Naive thymus-derived CD4-positive, alpha-beta T cell (primary cell): Measurements from ENCODE around the gene PDZRN4. TPM values are rescaled to one million over a fixed set of nuclear protein-coding genes. Genes with fewer than 3 reads are reported as not detected.
A peak's percentile ranks its signal among the peaks of the same experiment; 100 is the strongest.
"Not testable (repeated sequence)": the region's sequence is repeated elsewhere in the genome, so short reads cannot be mapped to it uniquely, and the experiment has no call there.

Experiments
- ATAC-seq: fragments of 150-1000 bp; cut with Tn5 transposase; 2 replicates; pipeline ENCODE4 v1.10.0; 2021; ENCODE audit warnings: mild to moderate bottlenecking, moderate library complexity
- CTCF ChIA-PET: fragments of 350-600 bp; sonication (Branson Sonifier 250); formaldehyde crosslinking; loops from one replicate; lab custom pipeline; 2021; ENCODE audit warnings: antibody characterized with exemption; lab: Charles Lee
- POLR2A ChIA-PET: fragments of 350-600 bp; sonication (Branson Sonifier 250); formaldehyde crosslinking; loops from one replicate; lab custom pipeline; 2021; ENCODE audit warnings: antibody characterized with exemption, inconsistent platforms; lab: Charles Lee
- DNase-seq, 9 donors: peaks; one replicate each; pipeline versions ENCODE4 v3.0.0 to v3.0.0-alpha.2; 2020 to 2022; ENCODE audit warnings: mixed read lengths in 1 of 9
- H3K27ac ChIP-seq: one replicate; pipeline ENCODE4 v1.7.0; 2013; ENCODE audit warnings: mild to moderate bottlenecking, low read depth, low read length, moderate library complexity
- H3K27me3 ChIP-seq, 2 donors: one replicate each; pipeline ENCODE4 v1.7.0; 2013; ENCODE audit warnings: low read length in 2 of 2, mild to moderate bottlenecking in 2 of 2, moderate library complexity in 2 of 2; ENCODE audit not compliant: control insufficient read depth in 2 of 2, insufficient read depth in 2 of 2
- H3K36me3 ChIP-seq, 3 experiments: 1 replicate in 2 of 3; 2 replicates in 1 of 3; pipeline ENCODE4 v1.7.0; 2013; ENCODE audit warnings: low read length in 3 of 3, mild to moderate bottlenecking in 3 of 3, moderate library complexity in 1 of 3; ENCODE audit not compliant: insufficient read depth in 3 of 3, control insufficient read depth in 2 of 3
- H3K4me1 ChIP-seq, 2 donors: one replicate each; pipeline ENCODE4 v1.7.0; 2013; ENCODE audit warnings: low read length in 2 of 2, mild to moderate bottlenecking in 2 of 2, moderate library complexity in 1 of 2; ENCODE audit not compliant: control insufficient read depth in 2 of 2, insufficient read depth in 2 of 2
- H3K4me3 ChIP-seq: 2 replicates; pipeline ENCODE4 v1.7.0; 2013; ENCODE audit warnings: mild to moderate bottlenecking, low read length
- H3K9me3 ChIP-seq, 3 experiments: 1 replicate in 2 of 3; 2 replicates in 1 of 3; pipeline ENCODE4 v1.7.0; 2013; ENCODE audit warnings: low read length in 3 of 3; ENCODE audit not compliant: control insufficient read depth in 2 of 3
- H3K27ac Mint-ChIP-seq, 9 donors: one replicate each; pipeline ENCODE4 v1.8.0; 2020 to 2022; ENCODE audit warnings: mixed read lengths in 9 of 9, mild to moderate bottlenecking in 8 of 9, moderate library complexity in 5 of 9, inconsistent platforms in 2 of 9
- H3K27me3 Mint-ChIP-seq, 5 donors: one replicate each; pipeline ENCODE4 v1.8.0; 2021 to 2022; ENCODE audit warnings: mixed read lengths in 5 of 5, mild to moderate bottlenecking in 1 of 5
- H3K36me3 Mint-ChIP-seq, 5 donors: one replicate each; pipeline ENCODE4 v1.8.0; 2020 to 2022; ENCODE audit warnings: mixed read lengths in 5 of 5, mild to moderate bottlenecking in 3 of 5, inconsistent platforms in 1 of 5
- H3K4me1 Mint-ChIP-seq, 7 donors: one replicate each; pipeline ENCODE4 v1.8.0; 2020 to 2022; ENCODE audit warnings: mixed read lengths in 7 of 7, mild to moderate bottlenecking in 3 of 7, inconsistent platforms in 1 of 7
- H3K4me3 Mint-ChIP-seq, 10 donors: one replicate each; pipeline ENCODE4 v1.8.0; 2020 to 2022; ENCODE audit warnings: mild to moderate bottlenecking in 10 of 10, mixed read lengths in 10 of 10, moderate library complexity in 6 of 10, inconsistent platforms in 2 of 10
- H3K9me3 Mint-ChIP-seq, 11 donors: one replicate each; pipeline ENCODE4 v1.8.0; 2020 to 2022; ENCODE audit warnings: mixed read lengths in 11 of 11, mild to moderate bottlenecking in 4 of 11, inconsistent platforms in 1 of 11, moderate library complexity in 1 of 11
- intact Hi-C, 2 donors: fragments of 100-400 bp; cut with micrococcal nuclease; formaldehyde crosslinking; loops; one replicate each; pipeline ENCODE4 v1.15.1; 2023
- polyA plus RNA-seq, 2 donors: library from polyadenylated mRNA; unstranded; fragments of 300-500 nt; fragmentation: Illumina TruSeq; gene quantifications; one replicate each; pipeline ENCODE4 v1.2.3, GENCODE V29; 2021
- total RNA-seq, 6 experiments: library from RNA in 5 of 6; stranded (reverse) in 5 of 6; gene quantifications; 1 replicate in 5 of 6; 2 replicates in 1 of 6; pipeline ENCODE4 v1.2.3 and lab custom pipeline; 2021 to 2026

PDZRN4 gene
- total and polyA plus RNA-seq, 7 experiments from 2014 or later: not detected

DNA sequence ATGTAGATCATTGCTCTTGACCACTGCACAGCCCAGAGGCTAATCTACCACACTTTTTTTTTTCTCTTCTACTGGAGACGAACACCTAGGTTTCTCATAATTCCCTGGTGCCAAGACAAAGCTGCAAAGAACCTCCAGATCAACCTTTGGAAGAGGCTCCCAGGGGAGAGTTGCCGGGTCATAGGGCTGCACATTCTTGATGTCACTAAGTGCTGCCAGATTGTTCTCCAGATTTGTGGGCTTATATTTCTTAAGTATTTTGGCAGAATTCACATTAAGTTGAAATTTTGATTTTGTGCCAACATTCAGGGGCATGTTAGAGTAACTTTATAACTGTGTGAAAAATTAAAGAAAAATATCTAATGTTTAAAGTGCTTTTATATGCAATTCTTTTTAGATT lies 13.5 kb upstream of the PDZRN4 start:
- H3K4me3 ChIP-seq: no peak overlapping the region
- H3K27ac ChIP-seq: no peak overlapping the region
- DNase-seq (no peak), ATAC-seq (no peak)
- H3K36me3 ChIP-seq: no peaks in the 10 kb centered on the region
- H3K36me3 Mint-ChIP-seq: no peaks in the 10 kb centered on the region
- no peak overlapping the region for H3K4me3 Mint-ChIP-seq
- H3K9me3 ChIP-seq: no peaks in the 10 kb centered on the region
- ChIA-PET POLR2A (no interaction called here), CTCF (no interaction called here)
- no peaks in the 10 kb centered on the region for H3K27me3 Mint-ChIP-seq
- intact Hi-C loops: no loop called here
- H3K27ac Mint-ChIP-seq: no peak overlapping the region
- no peaks in the 10 kb centered on the region for H3K27me3 ChIP-seq
- H3K9me3 Mint-ChIP-seq: peaks cover 0 to 8% (median 0%) of the 10 kb centered on the region in 11 donors
- H3K4me1 ChIP-seq: no peaks in the 10 kb centered on the region
- H3K4me1 Mint-ChIP-seq: no peaks in the 10 kb centered on the region

DNA sequence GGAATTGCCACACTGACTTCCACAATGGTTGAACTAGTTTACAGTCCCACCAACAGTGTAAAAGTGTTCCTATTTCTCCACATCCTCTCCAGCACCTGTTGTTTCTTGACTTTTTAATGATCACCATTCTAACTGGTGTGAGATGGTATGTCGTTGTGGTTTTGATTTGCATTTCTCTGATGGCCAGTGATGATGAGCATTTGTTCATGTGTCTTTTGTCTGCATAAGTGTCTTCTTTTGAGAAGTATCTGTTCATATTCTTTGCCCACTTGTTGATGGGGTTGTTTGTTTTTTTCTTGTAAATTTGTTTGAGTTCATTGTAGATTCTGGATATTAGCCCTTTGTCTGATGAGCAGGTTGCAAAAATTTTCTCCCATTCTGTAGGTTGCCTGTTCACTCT lies 8.6 kb upstream of the PDZRN4 start:
- H3K9me3 ChIP-seq, H3K36me3 ChIP-seq, POLR2A ChIA-PET, H3K4me3 ChIP-seq, H3K4me1 ChIP-seq, H3K9me3 Mint-ChIP-seq, H3K4me1 Mint-ChIP-seq, ATAC-seq, intact Hi-C loops, DNase-seq, H3K27ac Mint-ChIP-seq, H3K27ac ChIP-seq, H3K4me3 Mint-ChIP-seq, CTCF ChIA-PET, H3K27me3 ChIP-seq, H3K36me3 Mint-ChIP-seq: not testable (repeated sequence)
- H3K27me3 Mint-ChIP-seq: peaks cover 0 to 10% (median 6%) of the 10 kb centered on the region in 5 donors

DNA sequence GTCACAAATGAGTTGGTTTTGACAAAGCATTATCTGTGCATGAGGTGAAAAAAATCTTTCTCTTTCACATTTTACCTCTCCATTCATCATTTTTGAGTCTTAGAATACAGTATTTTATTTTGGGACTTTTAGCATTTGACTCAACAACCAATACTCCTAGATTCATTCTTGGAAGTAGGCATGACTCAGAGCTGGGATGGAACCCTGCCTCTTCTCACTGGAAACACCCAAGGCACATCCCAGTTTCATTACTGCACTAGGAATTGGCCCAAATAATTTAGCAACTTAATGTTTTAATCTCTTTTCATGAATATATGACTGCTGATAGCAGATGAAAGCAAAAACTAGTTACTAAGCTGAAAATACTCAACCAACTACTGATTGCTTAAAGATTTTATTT lies 3.3 kb upstream of the PDZRN4 start:
- Histone ChIP-seq H3K27ac (no peak overlapping the region), H3K27me3 (peaks cover 0 to 4% of the 10 kb centered on the region in 2 donors), H3K4me3 (no peak overlapping the region), H3K36me3 (no peaks in the 10 kb centered on the region), H3K9me3 (no peaks in the 10 kb centered on the region), H3K4me1 (no peaks in the 10 kb centered on the region)
- Mint-ChIP-seq H3K4me1 (peaks cover 0 to 10% (median 3%) of the 10 kb centered on the region in 7 donors), H3K27ac (no peak overlapping the region), H3K9me3 (peaks cover 0 to 6% (median 3%) of the 10 kb centered on the region in 11 donors), H3K27me3 (peaks cover 31 to 43% (median 38%) of the 10 kb centered on the region in 5 donors), H3K36me3 (peaks cover 0 to 12% (median 0%) of the 10 kb centered on the region in 5 donors), H3K4me3 (no peak overlapping the region)
- CTCF ChIA-PET: no interaction called here
- no peak for ATAC-seq
- intact Hi-C loops: no loop called here
- POLR2A ChIA-PET: no interaction called here
- DNase-seq: no peak

DNA sequence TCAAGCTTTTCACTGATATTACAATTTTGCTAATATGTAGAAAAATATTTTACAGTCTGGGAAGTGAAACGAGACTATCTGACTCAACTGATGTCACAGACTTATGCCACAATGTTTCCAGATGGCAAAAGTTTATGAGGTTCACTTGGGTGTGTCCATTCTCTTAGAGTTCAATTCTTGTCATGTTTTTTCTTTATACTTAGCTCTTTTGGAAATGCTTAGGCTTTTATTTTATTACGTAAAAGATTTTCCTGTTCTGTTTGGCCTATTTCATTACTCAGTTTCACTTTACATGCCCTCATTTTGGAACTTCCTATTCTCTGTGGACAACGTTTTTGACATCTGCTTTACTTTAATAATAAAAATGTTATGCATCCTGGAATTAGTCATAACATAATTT lies 2.1 kb upstream of the PDZRN4 start:
- Histone ChIP-seq H3K36me3 (no peaks in the 10 kb centered on the region), H3K27ac (no peak overlapping the region), H3K27me3 (peaks cover 0 to 4% of the 10 kb centered on the region in 2 donors), H3K9me3 (no peaks in the 10 kb centered on the region), H3K4me1 (no peaks in the 10 kb centered on the region), H3K4me3 (no peak overlapping the region)
- H3K36me3 Mint-ChIP-seq: peaks cover 0 to 12% (median 0%) of the 10 kb centered on the region in 5 donors
- ATAC-seq (no peak), DNase-seq (no peak)
- no peak overlapping the region for H3K4me3 Mint-ChIP-seq
- ChIA-PET CTCF (interaction anchor here (0.6 kb wide), 2 partner anchors 77 to 624 kb away, joined by 3 to 5 read pairs; no protein-coding TSS in a partner anchor), POLR2A (no interaction called here)
- H3K4me1 Mint-ChIP-seq: peaks cover 0 to 10% (median 5%) of the 10 kb centered on the region in 7 donors
- no peak overlapping the region for H3K27ac Mint-ChIP-seq
- intact Hi-C loops: no loop called here
- H3K27me3 Mint-ChIP-seq: peaks cover 40 to 50% (median 47%) of the 10 kb centered on the region in 5 donors
- peaks cover 0 to 6% (median 3%) of the 10 kb centered on the region in 11 donors for H3K9me3 Mint-ChIP-seq

DNA sequence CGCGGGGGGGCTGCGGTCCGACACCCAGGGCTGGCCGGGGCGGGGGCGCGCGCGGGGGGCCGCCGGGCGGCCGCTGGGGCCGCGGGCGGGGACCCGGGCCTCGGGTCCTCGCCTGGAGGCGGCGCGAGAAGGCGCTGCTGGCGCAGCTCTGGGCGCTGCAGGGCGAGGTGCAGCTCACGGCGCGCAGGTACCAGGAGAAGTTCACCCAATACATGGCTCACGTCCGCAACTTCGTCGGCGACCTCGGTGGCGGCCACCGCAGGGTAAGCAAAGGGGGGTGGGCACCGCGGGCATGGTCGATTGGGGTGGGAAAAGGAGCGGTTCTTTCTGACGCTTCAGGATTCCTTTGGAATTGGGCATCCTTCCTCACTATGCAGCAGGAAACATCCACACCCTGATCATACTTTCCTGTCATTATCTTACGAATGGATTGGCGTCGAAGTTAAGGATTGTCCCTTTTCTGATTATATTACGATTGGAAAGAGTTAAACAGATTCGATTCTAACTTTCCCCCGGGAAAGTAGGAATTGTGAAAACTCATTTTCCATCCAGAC lies 798 bp downstream of the PDZRN4 start:
- Mint-ChIP-seq H3K36me3 (peaks cover 0 to 5% (median 0%) of the 10 kb centered on the region in 5 donors), H3K4me1 (peaks cover 0 to 10% (median 5%) of the 10 kb centered on the region in 7 donors), H3K9me3 (peaks cover 0 to 6% (median 0%) of the 10 kb centered on the region in 11 donors), H3K27ac (no peak overlapping the region), H3K4me3 (no peak overlapping the region), H3K27me3 (peaks cover 47 to 51% (median 49%) of the 10 kb centered on the region in 5 donors)
- CTCF ChIA-PET: no interaction called here
- Histone ChIP-seq H3K27me3 (peaks cover 0 to 4% of the 10 kb centered on the region in 2 donors), H3K36me3 (no peaks in the 10 kb centered on the region), H3K27ac (no peak overlapping the region), H3K9me3 (no peaks in the 10 kb centered on the region), H3K4me3 (no peak overlapping the region), H3K4me1 (no peaks in the 10 kb centered on the region)
- POLR2A ChIA-PET: no interaction called here
- ATAC-seq (no peak), DNase-seq (no peak)
- intact Hi-C loops: no loop called here

DNA sequence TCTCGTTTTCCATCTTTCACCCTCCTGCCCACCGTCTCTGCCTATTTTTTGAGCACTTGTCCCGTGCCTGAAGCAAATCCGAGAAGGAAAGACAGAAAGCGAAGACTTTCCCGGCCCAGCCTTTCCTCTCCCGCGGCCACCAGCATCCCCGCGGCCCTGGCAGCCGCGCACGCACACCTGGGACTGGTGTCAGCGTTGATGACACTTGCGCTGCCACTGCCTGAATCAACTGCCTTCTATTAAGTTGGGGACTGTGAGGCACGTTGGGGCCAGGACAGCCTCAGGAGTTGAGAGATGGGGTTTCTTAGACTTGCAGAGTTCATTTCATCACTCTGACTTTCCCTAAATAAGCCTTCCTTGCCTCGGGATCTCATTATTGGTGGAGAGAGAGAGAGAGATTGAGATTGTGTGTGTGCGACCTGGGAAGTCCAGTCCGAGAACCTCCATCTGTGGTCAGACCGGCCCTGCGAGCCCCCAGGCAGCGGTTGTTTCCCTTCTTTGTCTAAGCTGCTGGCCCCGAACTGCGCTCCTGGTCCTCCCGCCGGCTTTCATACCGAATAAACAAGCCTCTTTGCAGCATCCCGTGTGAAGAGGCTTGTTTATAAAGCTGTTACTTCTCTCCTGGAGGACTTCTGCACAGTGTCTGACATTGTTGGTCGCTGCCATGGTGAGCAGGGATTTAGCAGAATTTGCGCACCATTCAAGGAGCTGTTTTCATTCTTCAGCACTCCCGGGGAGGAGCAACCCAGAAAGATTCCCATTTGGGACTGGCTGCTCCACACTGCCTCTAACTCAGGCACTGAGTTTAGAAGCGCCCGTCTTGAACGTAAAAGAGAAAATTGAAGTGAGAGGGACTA lies 1.5 kb downstream of the PDZRN4 start:
- Mint-ChIP-seq H3K36me3 (peaks cover 0 to 5% (median 0%) of the 10 kb centered on the region in 5 donors), H3K27ac (peak overlapping the region in 1 of 9 donors; percentile 58), H3K4me3 (peak overlapping the region in 1 of 10 donors; percentile 19), H3K27me3 (peaks cover 43 to 52% (median 45%) of the 10 kb centered on the region in 5 donors), H3K4me1 (peaks cover 0 to 10% (median 5%) of the 10 kb centered on the region in 7 donors), H3K9me3 (peaks cover 0 to 6% (median 0%) of the 10 kb centered on the region in 11 donors)
- ChIA-PET POLR2A (no interaction called here), CTCF (interaction anchor here (0.7 kb wide), 1 partner anchor 21 kb away, joined by 3 read pairs; no protein-coding TSS in a partner anchor)
- intact Hi-C loops: no loop called here
- Histone ChIP-seq H3K4me3 (no peak overlapping the region), H3K27ac (no peak overlapping the region), H3K36me3 (no peaks in the 10 kb centered on the region), H3K4me1 (no peaks in the 10 kb centered on the region), H3K9me3 (no peaks in the 10 kb centered on the region), H3K27me3 (peaks cover 0 to 4% of the 10 kb centered on the region in 2 donors)
- ATAC-seq (no peak), DNase-seq (no peak)
